Mesenteric fat pad (tissue), 1 donor: ENCODE measurements around the gene ZMIZ1. TPM values are rescaled to one million over a fixed set of nuclear protein-coding genes. Genes with fewer than 3 reads are reported as not detected.
"Not testable (repeated sequence)": the region's sequence is repeated elsewhere in the genome, so short reads cannot be mapped to it uniquely, and the experiment has no call there.

Experiments used
- DNase-seq: peaks from one replicate; pipeline ENCODE4 v3.0.0-alpha.2; 2020; ENCODE audit warnings: low spot score
- total RNA-seq: library from RNA; stranded (reverse); fragmentation: NEBNext Ultra II Directional; extraction: Animal tissue kit (Norgen Biotek cat#: 25700); gene quantifications from one replicate; pipeline ENCODE4 v1.2.1, GENCODE V29; 2021
- donor health status: DM: yes; HTN: yes; CAD: no.

ZMIZ1 gene
- total RNA-seq, 1 donor from 2014 or later: 81.1 TPM

- no peak for DNase-seq
Observed at GRCh38 chr10:79318369-79318768, 249.6 kb downstream of the ZMIZ1 start.

- no peak for DNase-seq
Observed at GRCh38 chr10:79319115-79319771, 250.5 kb downstream of the ZMIZ1 start.

GRCh38 chr10:79320316-79320715 lies 251.6 kb downstream of the ZMIZ1 start:
- DNase-seq: no peak

GRCh38 chr10:79320820-79321493 lies 252.2 kb downstream of the ZMIZ1 start:
- DNase-seq: no peak

GRCh38 chr10:79321494-79321882 lies 252.7 kb downstream of the ZMIZ1 start:
- DNase-seq: no peak

- DNase-seq: no peak
Observed at GRCh38 chr10:79321951-79322350, 253.2 kb downstream of the ZMIZ1 start.

- DNase-seq: no peak
Observed at GRCh38 chr10:79322616-79323543, 254.1 kb downstream of the ZMIZ1 start.

- no peak for DNase-seq
Observed at GRCh38 chr10:79323602-79324001, 254.8 kb downstream of the ZMIZ1 start.

GRCh38 chr10:79324032-79324695 lies 255.4 kb downstream of the ZMIZ1 start:
- DNase-seq: no peak

- no peak for DNase-seq
Observed at GRCh38 chr10:79326361-79327089, 257.8 kb downstream of the ZMIZ1 start.

GRCh38 chr10:79327090-79327457 lies 258.3 kb downstream of the ZMIZ1 start:
- no peak for DNase-seq

GRCh38 chr10:79328147-79328701 lies 259.5 kb downstream of the ZMIZ1 start:
- DNase-seq: no peak

- DNase-seq: no peak
Observed at GRCh38 chr10:79328737-79329504, 260.2 kb downstream of the ZMIZ1 start.

GRCh38 chr10:79329529-79329928 lies 260.8 kb downstream of the ZMIZ1 start:
- DNase-seq: no peak

- no peak for DNase-seq
Observed at GRCh38 chr10:79331226-79331625, 262.5 kb downstream of the ZMIZ1 start.

- DNase-seq: no peak
Observed at GRCh38 chr10:79331709-79332108, 262.9 kb downstream of the ZMIZ1 start.

- DNase-seq: not testable (repeated sequence)
Observed at GRCh38 chr10:79332610-79333315, 264.0 kb downstream of the ZMIZ1 start.

GRCh38 chr10:79333513-79333912 lies 264.7 kb downstream of the ZMIZ1 start:
- DNase-seq: no peak

- no peak for DNase-seq
Observed at GRCh38 chr10:79334573-79334972, 265.8 kb downstream of the ZMIZ1 start.
